Hepatocyte (in vitro differentiated cells): ENCODE data around the gene ASCC2.

Source experiments
- CTCF ChIP-seq: fragments of 200-600 bp; sonication (generic); IDR thresholded peaks from 2 replicates; pipeline ENCODE4 v1.5.1; 2016; ENCODE audit warnings: antibody characterized with exemption, mild to moderate bottlenecking; ENCODE audit not compliant: poor library complexity
- EZH2 ChIP-seq: fragments of 200-600 bp; sonication (generic); IDR thresholded peaks from 2 replicates; pipeline ENCODE4 v1.6.1; 2016; ENCODE audit warnings: antibody characterized with exemption, mild to moderate bottlenecking, borderline replicate concordance

GRCh38 chr22:29813563-29813962, 24.5 kb downstream of the ASCC2 start:
- TF ChIP-seq EZH2 (no peak), CTCF (peak; percentile 17)
